OCI-LY7 (cell line): ENCODE results near the gene HSPB6. TPM values are rescaled to one million over a fixed set of nuclear protein-coding genes. Genes with fewer than 3 reads are reported as not detected.

Experiments
- BruUV-seq: library from RNA; stranded (reverse); fragments of 400-500 nt; replicated peaks from 2 replicates; lab custom pipeline; 2021; lab: Mats Ljungman, UMichigan
- CTCF ChIA-PET: fragments of 300-600 bp; sonication (Branson Sonifier 250); formaldehyde crosslinking; loops from one replicate; lab custom pipeline; 2022; ENCODE audit warnings: antibody characterized with exemption; ENCODE audit not compliant: unreplicated experiment; lab: Charles Lee
- POLR2A ChIA-PET: fragments of 300-600 bp; sonication (Branson Sonifier 250); formaldehyde crosslinking; loops from one replicate; lab custom pipeline; 2022; ENCODE audit warnings: antibody characterized with exemption; lab: Charles Lee
- DNase-seq: peaks from one replicate; pipeline ENCODE4 v3.0.0-alpha.2; 2015; ENCODE audit warnings: low spot score
- H2AFZ ChIP-seq: fragments of 200-600 bp; sonication (generic), shearing (Covaris generic); 2 replicates; pipeline ENCODE4 v1.6.1; 2014; ENCODE audit warnings: mild to moderate bottlenecking, antibody characterized with exemption, low read length, moderate library complexity
- H3K27ac ChIP-seq: fragments of 200-600 bp; sonication (generic); 2 replicates; pipeline ENCODE4 v1.5.1; 2014; ENCODE audit warnings: mixed run types, low read depth, mild to moderate bottlenecking, moderate library complexity, low read length, inconsistent platforms; ENCODE audit not compliant: poor library complexity, severe bottlenecking
- H3K36me3 ChIP-seq: fragments of 200-600 bp; sonication (generic); 2 replicates; pipeline ENCODE4 v1.6.1; 2014; ENCODE audit warnings: mild to moderate bottlenecking, antibody characterized with exemption, low read length, moderate library complexity, mixed read lengths; ENCODE audit not compliant: insufficient read depth
- H3K4me1 ChIP-seq: fragments of 200-600 bp; sonication (generic); 2 replicates; pipeline ENCODE4 v1.5.1; 2014; ENCODE audit warnings: mild to moderate bottlenecking, low read length; ENCODE audit not compliant: insufficient read depth, poor library complexity, severe bottlenecking
- H3K4me2 ChIP-seq: fragments of 200-600 bp; sonication (generic); 2 replicates; pipeline ENCODE4 v1.6.1; 2014; ENCODE audit warnings: mild to moderate bottlenecking, low read length
- H3K4me3 ChIP-seq: fragments of 200-600 bp; sonication (generic); 2 replicates; pipeline ENCODE4 v1.5.1; 2014; ENCODE audit warnings: mild to moderate bottlenecking, low read depth, low read length; ENCODE audit not compliant: poor library complexity, severe bottlenecking
- H3K79me2 ChIP-seq: fragments of 200-600 bp; sonication (generic); 2 replicates; pipeline ENCODE4 v1.6.1; 2016; ENCODE audit warnings: low read depth, mild to moderate bottlenecking, low read length, moderate library complexity, mixed read lengths; ENCODE audit not compliant: insufficient read depth
- H3K9me2 ChIP-seq: fragments of 200-600 bp; sonication (generic); 2 replicates; pipeline ENCODE4 v1.6.1; 2016; ENCODE audit warnings: mild to moderate bottlenecking, low read length, mixed read lengths; ENCODE audit not compliant: insufficient read depth
- H3K9me3 ChIP-seq: fragments of 200-600 bp; sonication (generic); 2 replicates; pipeline ENCODE4 v1.6.1; 2014; ENCODE audit warnings: mild to moderate bottlenecking, mixed run types, low read length, mixed read lengths
- H4K20me1 ChIP-seq: fragments of 200-600 bp; sonication (generic); 2 replicates; pipeline ENCODE4 v1.6.1; 2014; ENCODE audit warnings: mild to moderate bottlenecking, antibody characterized with exemption, low read length, moderate library complexity, mixed read lengths; ENCODE audit not compliant: insufficient read depth
- EZH2phosphoT487 ChIP-seq: fragments of 200-600 bp; sonication (generic); IDR thresholded peaks from 2 replicates; pipeline ENCODE4 v1.6.1; 2018; ENCODE audit warnings: low read depth, borderline replicate concordance, mild to moderate bottlenecking, mixed run types, antibody characterized with exemption, low read length, moderate library complexity, mixed read lengths
- intact Hi-C: fragments of 100-400 bp; cut with micrococcal nuclease; formaldehyde crosslinking; loops from one replicate; pipeline ENCODE4 v1.10.0; 2022; ENCODE audit not compliant: unreplicated experiment
- total RNA-seq, 2 experiments: library from RNA; depleted of rRNA in 1 of 2; stranded (reverse); fragments of >200 nt in 1 of 2; shearing (Covaris generic) in 1 of 2; gene quantifications; 2 replicates each; pipeline ENCODE4 v1.2.3, GENCODE V29; 2014 to 2022
- TF ChIP-seq, protein P1 (sequence below): fragments of 200-600 bp; sonication (generic); conservative IDR thresholded peaks from 2 replicates; pipeline ENCODE4 v1.5.1; 2014; ENCODE audit warnings: mild to moderate bottlenecking, antibody characterized with exemption, low read length, moderate library complexity, mixed read lengths

The HSPB6 gene
- total RNA-seq, 2 experiments from 2014 or later, result 1.7 TPM; not detected in 1

DNA sequence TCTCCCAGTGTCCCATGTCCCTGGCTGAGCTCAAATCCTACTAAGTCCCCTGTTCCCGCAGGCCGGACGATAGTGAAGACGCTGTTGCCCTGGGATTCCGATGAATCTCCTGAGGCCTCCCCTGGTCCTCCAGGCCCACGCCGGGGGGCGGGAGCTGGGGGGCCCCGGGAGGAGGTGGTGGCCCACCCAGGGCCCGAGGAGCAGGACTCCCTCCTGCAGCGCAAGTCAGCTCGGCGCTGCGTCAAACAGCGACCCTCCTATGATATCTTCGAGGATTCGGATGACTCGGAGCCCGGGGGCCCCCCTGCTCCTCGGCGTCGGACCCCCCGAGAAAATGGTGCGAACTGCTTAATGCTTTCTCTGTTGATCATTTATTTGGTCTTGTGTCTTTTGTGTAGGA is 33.2 kb downstream of the HSPB6 start:
- Histone ChIP-seq H3K4me3 (no peak overlapping the region), H3K4me2 (no peak overlapping the region), H3K27ac (no peak overlapping the region), H2AFZ (no peak overlapping the region), H3K36me3 (peaks cover 88% of the 10 kb centered on the region), H3K9me2 (no peaks in the 10 kb centered on the region), H3K79me2 (peaks cover 12% of the 10 kb centered on the region), H3K9me3 (no peaks in the 10 kb centered on the region), H3K4me1 (peaks cover 8% of the 10 kb centered on the region), H4K20me1 (peaks cover 6% of the 10 kb centered on the region)
- ChIA-PET CTCF (no interaction called here), POLR2A (no interaction called here)
- intact Hi-C loops, result no loop called here
- BruUV-seq, result no TSS peak
- TF ChIP-seq, protein P1, sequence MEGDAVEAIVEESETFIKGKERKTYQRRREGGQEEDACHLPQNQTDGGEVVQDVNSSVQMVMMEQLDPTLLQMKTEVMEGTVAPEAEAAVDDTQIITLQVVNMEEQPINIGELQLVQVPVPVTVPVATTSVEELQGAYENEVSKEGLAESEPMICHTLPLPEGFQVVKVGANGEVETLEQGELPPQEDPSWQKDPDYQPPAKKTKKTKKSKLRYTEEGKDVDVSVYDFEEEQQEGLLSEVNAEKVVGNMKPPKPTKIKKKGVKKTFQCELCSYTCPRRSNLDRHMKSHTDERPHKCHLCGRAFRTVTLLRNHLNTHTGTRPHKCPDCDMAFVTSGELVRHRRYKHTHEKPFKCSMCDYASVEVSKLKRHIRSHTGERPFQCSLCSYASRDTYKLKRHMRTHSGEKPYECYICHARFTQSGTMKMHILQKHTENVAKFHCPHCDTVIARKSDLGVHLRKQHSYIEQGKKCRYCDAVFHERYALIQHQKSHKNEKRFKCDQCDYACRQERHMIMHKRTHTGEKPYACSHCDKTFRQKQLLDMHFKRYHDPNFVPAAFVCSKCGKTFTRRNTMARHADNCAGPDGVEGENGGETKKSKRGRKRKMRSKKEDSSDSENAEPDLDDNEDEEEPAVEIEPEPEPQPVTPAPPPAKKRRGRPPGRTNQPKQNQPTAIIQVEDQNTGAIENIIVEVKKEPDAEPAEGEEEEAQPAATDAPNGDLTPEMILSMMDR, result no peak
- no peak for TF ChIP-seq EZH2phosphoT487
- no peak for DNase-seq

DNA sequence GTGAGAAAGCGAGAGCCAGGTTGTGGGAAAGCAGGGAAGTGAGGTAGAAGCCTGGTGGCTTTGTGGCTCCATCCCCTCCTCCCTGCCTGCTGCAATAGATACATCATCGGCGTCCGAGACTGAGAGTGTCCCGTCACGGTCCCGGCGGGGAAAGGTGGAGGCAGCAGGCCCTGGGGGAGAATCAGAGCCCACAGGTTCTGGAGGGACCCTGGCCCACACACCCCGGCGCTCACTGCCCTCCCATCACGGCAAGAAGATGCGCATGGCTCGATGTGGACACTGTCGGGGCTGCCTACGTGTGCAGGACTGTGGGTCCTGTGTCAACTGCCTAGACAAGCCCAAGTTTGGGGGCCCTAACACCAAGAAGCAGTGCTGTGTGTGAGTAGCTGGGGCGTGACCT is 33.9 kb downstream of the HSPB6 start:
- intact Hi-C loops, result no loop called here
- POLR2A ChIA-PET, result interaction anchor here (0.5 kb wide), 1 partner anchor 21 kb away, joined by 3 read pairs; no protein-coding TSS in a partner anchor
- BruUV-seq, result TSS peak; percentile 47

DNA sequence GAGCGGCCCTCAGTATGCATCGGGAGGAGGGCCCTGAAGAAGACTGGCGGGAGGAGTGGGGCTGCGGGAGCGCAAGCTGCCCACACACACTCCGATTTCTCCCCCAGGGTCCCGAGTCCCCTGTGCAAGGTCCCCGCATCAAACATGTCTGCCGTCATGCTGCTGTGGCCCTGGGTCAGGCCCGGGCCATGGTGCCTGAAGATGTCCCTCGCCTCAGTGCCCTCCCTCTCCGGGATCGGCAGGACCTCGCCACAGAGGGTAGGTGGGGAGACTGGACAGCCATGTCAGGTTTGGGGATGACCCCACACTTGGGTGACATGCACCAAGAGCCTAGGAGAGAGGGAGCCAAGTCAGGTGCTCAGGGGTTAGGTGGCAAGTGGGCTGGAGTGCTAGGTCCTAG is 34.4 kb downstream of the HSPB6 start:
- POLR2A ChIA-PET, result no interaction called here
- no peak overlapping the region for H3K4me2 ChIP-seq
- CTCF ChIA-PET, result no interaction called here

More for the DNA sequence above, 33.9 kb downstream of the HSPB6 start:
- CTCF ChIA-PET, result no interaction called here
- DNase-seq, result no peak
- H3K4me2 ChIP-seq, result no peak overlapping the region
- no peak overlapping the region for H3K4me3 ChIP-seq
- no peaks in the 10 kb centered on the region for H3K9me3 ChIP-seq
- no peak for TF ChIP-seq EZH2phosphoT487
- TF ChIP-seq, protein P1, result no peak
- H3K27ac ChIP-seq, result no peak overlapping the region
- peaks cover 80% of the 10 kb centered on the region for H3K36me3 ChIP-seq
- peaks cover 6% of the 10 kb centered on the region for H4K20me1 ChIP-seq
- peaks cover 8% of the 10 kb centered on the region for H3K4me1 ChIP-seq
- H2AFZ ChIP-seq, result no peak overlapping the region
- no peaks in the 10 kb centered on the region for H3K9me2 ChIP-seq
- H3K79me2 ChIP-seq, result peaks cover 18% of the 10 kb centered on the region

More for the DNA sequence above, 34.4 kb downstream of the HSPB6 start:
- H3K36me3 ChIP-seq, result peaks cover 76% of the 10 kb centered on the region
- no peak for TF ChIP-seq EZH2phosphoT487
- TF ChIP-seq, protein P1, result no peak
- peaks cover 6% of the 10 kb centered on the region for H4K20me1 ChIP-seq
- H3K9me3 ChIP-seq, result no peaks in the 10 kb centered on the region
- H3K4me1 ChIP-seq, result peaks cover 8% of the 10 kb centered on the region
- no peaks in the 10 kb centered on the region for H3K9me2 ChIP-seq
- no peak for DNase-seq
- peaks cover 18% of the 10 kb centered on the region for H3K79me2 ChIP-seq
- no peak overlapping the region for H3K4me3 ChIP-seq
- BruUV-seq, result no TSS peak
- H3K27ac ChIP-seq, result no peak overlapping the region
- no peak overlapping the region for H2AFZ ChIP-seq
- intact Hi-C loops, result no loop called here
